Stomach smooth muscle (tissue), 2 donors: ENCODE results near the gene TBC1D5.

Experiments used
- H3K27ac ChIP-seq: one replicate; pipeline ENCODE4 v1.7.0; 2013; ENCODE audit warnings: mild to moderate bottlenecking, low read length, inconsistent platforms
- H3K27me3 ChIP-seq, 2 donors: one replicate each; pipeline ENCODE4 v1.7.0; 2013; ENCODE audit warnings: low read length in 2 of 2; ENCODE audit not compliant: insufficient read depth in 2 of 2, control insufficient read depth in 1 of 2
- H3K36me3 ChIP-seq, 2 donors: one replicate each; pipeline ENCODE4 v1.7.0; 2013; ENCODE audit warnings: low read length in 2 of 2; ENCODE audit not compliant: control insufficient read depth in 2 of 2, insufficient read depth in 2 of 2
- H3K4me1 ChIP-seq: one replicate; pipeline ENCODE4 v1.7.0; 2013; ENCODE audit warnings: low read length; ENCODE audit not compliant: control insufficient read depth, insufficient read depth
- H3K4me3 ChIP-seq, 2 donors: one replicate each; pipeline ENCODE4 v1.7.0; 2013; ENCODE audit warnings: low read length in 2 of 2
- H3K9ac ChIP-seq, 2 donors: one replicate each; pipeline ENCODE4 v1.7.0; 2013; ENCODE audit warnings: low read length in 2 of 2, mild to moderate bottlenecking in 1 of 2
- H3K9me3 ChIP-seq, 2 donors: one replicate each; pipeline ENCODE4 v1.7.0; 2013; ENCODE audit warnings: low read length in 2 of 2; ENCODE audit not compliant: control insufficient read depth in 2 of 2
- donor health status: healthy.
- donor health status: Pancreatic carcinoma.

Gene TBC1D5

DNA sequence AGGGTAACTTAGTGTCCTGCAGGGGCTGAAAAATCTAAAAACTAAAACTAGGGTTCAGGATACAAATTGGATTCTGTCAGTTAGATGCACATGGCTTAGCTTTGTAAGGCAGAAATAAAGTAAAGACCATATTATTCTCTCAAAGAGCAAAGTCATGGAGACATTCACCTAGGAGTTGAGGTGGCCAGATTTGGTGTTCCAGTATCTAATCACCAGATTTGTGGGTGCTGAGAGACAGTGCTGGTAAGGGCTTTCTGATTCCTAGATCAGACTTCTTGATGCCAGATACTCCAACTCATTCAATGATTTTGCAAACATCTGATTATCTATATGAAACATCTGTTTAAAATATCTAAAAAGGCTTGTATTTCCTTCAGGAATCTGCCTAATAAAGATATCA is 28.3 kb upstream of the TBC1D5 start:
- H3K4me3 ChIP-seq, result no peak overlapping the region
- H3K27ac ChIP-seq, result no peak overlapping the region
- no peak overlapping the region for H3K9ac ChIP-seq
- no peaks in the 10 kb centered on the region for H3K4me1 ChIP-seq
- no peaks in the 10 kb centered on the region for H3K36me3 ChIP-seq
- no peaks in the 10 kb centered on the region for H3K27me3 ChIP-seq
- no peaks in the 10 kb centered on the region for H3K9me3 ChIP-seq

DNA sequence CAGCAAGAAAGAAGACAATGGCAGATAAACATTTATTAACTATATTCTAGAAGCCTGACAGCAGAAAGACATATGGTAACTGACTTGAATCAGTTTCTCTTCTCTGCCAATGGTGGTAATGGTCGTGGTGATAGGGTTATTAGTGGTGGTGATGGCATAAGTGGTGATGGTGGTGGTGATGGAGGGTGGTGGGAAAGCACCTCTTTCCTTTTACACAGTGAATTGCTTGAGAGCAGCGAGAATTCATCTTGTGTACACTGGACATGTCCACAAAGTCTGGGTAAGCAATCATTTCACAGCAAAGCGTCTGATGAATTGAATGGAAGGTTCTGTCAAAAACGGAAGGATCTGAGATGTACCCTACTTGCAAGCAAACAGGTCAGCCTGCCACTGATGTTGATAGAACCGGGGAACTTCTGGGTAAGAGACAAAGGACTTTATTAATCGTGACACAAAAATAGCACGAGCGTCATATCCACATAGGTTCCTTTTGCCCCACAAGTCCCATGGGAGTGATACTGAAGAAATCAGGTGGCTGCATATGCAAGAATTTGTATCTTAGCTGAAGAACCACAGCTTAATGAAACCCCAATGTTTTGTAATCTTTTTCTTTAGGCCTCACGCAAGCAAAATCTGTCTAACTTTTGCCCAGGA is 23.5 kb upstream of the TBC1D5 start:
- H3K36me3 ChIP-seq, result no peaks in the 10 kb centered on the region
- no peak overlapping the region for H3K27ac ChIP-seq
- no peak overlapping the region for H3K9ac ChIP-seq
- no peaks in the 10 kb centered on the region for H3K9me3 ChIP-seq
- no peak overlapping the region for H3K4me3 ChIP-seq
- H3K27me3 ChIP-seq, result no peaks in the 10 kb centered on the region
- H3K4me1 ChIP-seq, result no peaks in the 10 kb centered on the region

DNA sequence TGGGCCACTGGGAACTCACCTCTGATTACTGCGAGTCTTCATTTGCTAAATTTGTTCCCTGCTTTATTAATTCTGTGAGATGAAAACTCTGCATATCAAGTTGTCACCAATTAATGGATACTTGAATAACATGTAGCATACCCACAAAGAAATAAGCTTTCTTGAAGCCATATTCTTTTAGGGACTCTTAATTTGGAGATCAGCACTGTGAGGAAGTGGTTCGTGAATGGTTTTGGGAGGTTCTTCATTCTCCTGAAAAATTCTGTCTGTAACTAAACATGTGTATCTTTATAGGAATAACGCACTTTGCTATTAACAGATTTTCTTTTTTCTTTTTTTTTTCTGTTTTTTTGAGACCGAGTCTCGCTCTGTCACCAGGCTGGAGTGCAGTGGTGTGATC is 19.1 kb upstream of the TBC1D5 start:
- Histone ChIP-seq H3K9ac (no peak overlapping the region), H3K27me3 (no peaks in the 10 kb centered on the region), H3K27ac (no peak overlapping the region), H3K9me3 (no peaks in the 10 kb centered on the region), H3K4me3 (no peak overlapping the region), H3K36me3 (no peaks in the 10 kb centered on the region), H3K4me1 (no peaks in the 10 kb centered on the region)

DNA sequence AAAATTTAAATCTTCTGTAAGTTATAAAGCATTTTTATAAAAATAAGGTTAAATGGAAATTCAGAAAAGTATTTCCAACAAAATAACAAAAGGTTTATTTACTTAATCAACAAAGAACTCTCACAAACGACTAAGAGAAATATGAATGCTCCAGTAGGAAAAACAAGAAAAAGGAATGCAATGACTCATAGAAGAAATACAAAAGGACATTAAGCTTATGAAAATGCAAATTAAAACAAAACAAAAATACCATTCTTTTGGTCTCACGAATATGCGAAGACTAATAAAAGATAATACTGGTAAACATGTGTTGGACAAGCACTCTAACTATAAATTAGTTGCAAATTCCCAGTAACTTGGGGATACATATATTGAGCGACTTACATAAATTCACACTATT is 17.5 kb upstream of the TBC1D5 start:
- H3K27me3 ChIP-seq, result no peaks in the 10 kb centered on the region
- no peaks in the 10 kb centered on the region for H3K36me3 ChIP-seq
- H3K9me3 ChIP-seq, result no peaks in the 10 kb centered on the region

DNA sequence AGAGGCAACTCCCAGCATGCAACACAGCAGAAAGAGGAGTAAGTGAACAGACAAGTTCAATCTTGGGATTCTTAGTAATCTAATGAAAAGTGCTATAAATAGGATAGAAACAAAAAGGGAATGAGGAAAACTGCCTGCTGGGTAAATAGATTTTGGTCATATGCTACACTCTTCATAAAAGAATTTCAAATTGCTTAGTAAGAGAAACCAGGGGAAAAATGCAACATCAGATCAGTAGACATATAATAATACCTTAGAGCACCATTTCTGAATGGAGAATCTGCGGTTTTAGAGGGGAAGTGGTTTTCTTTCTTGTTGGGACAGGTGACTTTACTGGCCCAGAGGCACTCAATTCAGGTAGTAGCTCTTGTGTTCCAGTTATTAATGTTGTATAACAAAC is 13.4 kb upstream of the TBC1D5 start:
- no peak overlapping the region for H3K4me3 ChIP-seq
- H3K27ac ChIP-seq, result no peak overlapping the region
- H3K9ac ChIP-seq, result no peak overlapping the region
- no peaks in the 10 kb centered on the region for H3K36me3 ChIP-seq
- no peaks in the 10 kb centered on the region for H3K27me3 ChIP-seq
- H3K9me3 ChIP-seq, result no peaks in the 10 kb centered on the region
- H3K4me1 ChIP-seq, result no peaks in the 10 kb centered on the region

More for the DNA sequence above, 17.5 kb upstream of the TBC1D5 start:
- no peak overlapping the region for H3K9ac ChIP-seq
- no peak overlapping the region for H3K27ac ChIP-seq
- no peaks in the 10 kb centered on the region for H3K4me1 ChIP-seq
- H3K4me3 ChIP-seq, result no peak overlapping the region

DNA sequence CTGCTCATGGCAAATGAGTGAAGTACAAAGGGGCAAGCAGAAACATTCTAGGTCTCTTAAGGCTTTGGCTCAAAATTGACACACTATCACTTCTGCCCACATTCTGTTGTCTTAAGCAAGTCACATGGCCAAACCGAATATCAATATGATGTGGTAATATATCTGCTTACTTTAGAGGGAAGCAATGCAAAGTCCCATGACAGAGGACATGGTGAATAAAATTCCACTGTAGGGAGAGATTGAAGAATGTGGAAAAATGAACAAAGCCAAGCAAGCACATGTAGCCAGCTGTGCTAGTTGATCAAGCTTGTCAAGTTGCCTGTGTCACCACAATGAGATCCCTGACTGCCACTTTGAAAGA is 11.2 kb upstream of the TBC1D5 start:
- H3K27me3 ChIP-seq, result no peaks in the 10 kb centered on the region
- H3K4me1 ChIP-seq, result no peaks in the 10 kb centered on the region
- H3K27ac ChIP-seq, result no peak overlapping the region
- H3K4me3 ChIP-seq, result no peak overlapping the region
- H3K9ac ChIP-seq, result no peak overlapping the region
- no peaks in the 10 kb centered on the region for H3K36me3 ChIP-seq
- H3K9me3 ChIP-seq, result no peaks in the 10 kb centered on the region

DNA sequence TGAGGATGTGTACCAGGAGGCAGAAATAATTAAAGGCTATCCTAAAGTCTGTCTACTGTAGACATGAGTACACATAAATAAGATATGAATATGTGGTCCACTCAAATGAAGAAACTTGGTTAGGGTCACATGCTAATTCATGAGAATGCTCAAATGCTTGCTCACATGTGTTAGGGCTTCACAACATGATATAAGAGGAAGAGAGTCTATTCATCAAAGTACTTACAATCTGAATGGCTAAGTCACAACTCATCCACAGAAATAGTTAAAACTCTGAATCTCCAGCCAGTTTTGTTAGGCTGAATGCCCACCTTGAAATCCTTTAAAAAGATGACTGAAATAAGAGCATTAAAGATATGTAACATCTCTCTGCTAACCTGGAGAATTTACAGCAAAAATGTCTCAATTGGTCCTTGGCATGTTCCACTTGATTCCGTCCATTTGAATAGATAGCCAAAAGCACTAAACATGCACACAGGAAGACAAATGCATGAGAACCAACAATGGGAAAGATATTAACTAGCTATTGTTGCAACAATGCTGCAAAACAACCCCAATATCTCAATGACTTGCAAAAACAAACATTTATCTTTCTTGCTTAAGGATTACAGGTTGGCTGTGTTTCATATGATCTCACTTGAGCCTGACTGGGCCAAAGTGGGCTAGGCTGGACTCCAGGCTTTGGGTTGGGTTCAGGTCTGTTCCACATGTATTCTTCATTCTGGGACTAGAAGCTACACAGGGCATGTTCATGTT is 10.6 kb upstream of the TBC1D5 start:
- Histone ChIP-seq H3K27ac (no peak overlapping the region), H3K27me3 (no peaks in the 10 kb centered on the region), H3K9me3 (no peaks in the 10 kb centered on the region), H3K9ac (no peak overlapping the region), H3K4me1 (no peaks in the 10 kb centered on the region), H3K4me3 (no peak overlapping the region), H3K36me3 (no peaks in the 10 kb centered on the region)

DNA sequence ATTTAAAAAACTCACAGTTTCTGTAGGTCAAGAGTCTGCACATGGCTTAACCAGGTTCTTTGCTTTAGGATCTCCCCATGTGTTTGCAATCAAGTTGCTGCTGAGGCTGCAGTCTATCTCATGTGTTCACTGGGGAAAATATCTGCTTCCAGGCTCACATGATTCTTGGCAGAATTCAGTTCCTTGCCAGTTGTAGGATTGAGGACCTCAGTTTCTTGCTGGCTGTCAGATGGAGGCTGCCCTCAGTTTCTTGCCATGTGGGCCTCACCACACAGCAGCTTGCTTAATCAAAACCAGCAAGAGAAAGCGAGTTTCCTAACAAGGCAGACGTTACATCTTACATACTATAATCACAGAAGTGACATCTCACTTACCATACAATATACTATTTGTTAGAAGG is 10.0 kb upstream of the TBC1D5 start:
- Histone ChIP-seq H3K9me3 (no peaks in the 10 kb centered on the region), H3K4me3 (no peak overlapping the region), H3K36me3 (no peaks in the 10 kb centered on the region), H3K27me3 (no peaks in the 10 kb centered on the region), H3K9ac (no peak overlapping the region), H3K4me1 (no peaks in the 10 kb centered on the region), H3K27ac (no peak overlapping the region)

DNA sequence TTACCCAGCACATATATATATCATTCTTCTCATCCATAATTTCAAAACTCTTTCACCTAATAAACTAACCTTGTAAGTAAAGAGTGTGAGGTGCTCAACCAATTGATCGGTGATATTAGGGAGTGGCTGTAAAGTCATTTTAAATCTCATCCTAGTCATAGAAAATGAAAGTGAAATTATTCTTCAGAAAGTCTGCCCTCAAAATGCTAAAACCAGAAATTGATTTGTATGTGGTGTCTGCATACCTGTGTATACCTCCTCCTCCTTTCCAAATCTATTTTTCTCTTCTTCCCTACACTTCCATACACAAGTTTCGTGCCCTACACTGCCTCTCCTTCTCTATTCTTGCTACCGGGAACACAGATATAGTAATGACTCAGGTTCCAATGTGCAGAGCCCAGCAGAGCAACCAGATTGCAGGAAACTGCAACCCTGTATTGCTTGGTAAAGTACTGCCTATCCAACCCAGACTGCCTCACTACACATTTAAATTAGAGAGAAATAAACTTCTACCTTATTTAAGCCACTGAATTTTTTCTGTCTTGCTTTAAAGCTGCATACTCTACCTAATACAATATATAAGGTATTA is 7.4 kb upstream of the TBC1D5 start:
- H3K9ac ChIP-seq, result no peak overlapping the region
- H3K27ac ChIP-seq, result no peak overlapping the region
- H3K36me3 ChIP-seq, result no peaks in the 10 kb centered on the region
- H3K4me3 ChIP-seq, result peak overlapping the region in 1 of 2 donors; percentile 31
- H3K4me1 ChIP-seq, result no peaks in the 10 kb centered on the region
- no peaks in the 10 kb centered on the region for H3K9me3 ChIP-seq
- no peaks in the 10 kb centered on the region for H3K27me3 ChIP-seq

DNA sequence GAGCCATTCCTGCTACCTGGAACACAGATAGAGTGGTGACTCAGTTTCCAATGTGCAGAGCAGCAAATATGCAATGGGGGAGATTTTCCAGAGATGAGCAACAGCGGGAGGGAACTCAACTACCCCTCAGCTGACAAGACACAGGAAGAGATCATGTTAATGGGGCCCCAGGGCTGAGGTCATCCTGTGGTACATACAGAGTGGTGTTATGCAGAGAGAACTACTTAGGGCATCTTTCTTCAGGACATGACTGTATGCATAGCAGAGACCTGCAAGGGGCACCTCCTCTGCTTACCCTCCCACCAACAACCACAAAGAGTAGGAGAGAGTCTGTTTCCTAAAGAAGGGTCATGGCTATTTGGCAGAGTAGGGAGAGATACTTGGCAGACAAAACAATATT is 6.8 kb upstream of the TBC1D5 start:
- no peaks in the 10 kb centered on the region for H3K9me3 ChIP-seq
- H3K9ac ChIP-seq, result no peak overlapping the region

DNA sequence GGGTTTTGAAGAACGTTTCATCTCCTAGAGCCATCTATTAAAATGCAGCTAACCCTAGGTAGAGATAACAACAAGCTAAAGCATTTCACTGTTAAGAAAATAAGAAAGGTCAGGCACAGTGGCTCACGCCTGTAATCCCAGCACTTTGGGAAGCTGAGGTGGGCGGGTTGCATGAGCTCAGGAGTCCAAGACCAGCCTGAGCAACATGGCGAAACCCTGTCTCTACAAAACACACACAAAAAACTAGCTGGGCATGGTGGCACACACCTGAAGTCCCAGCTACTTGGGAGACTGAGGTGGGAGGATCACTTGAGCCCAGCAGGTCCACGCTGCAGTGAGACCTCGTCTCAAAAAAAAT is 5.4 kb upstream of the TBC1D5 start:
- H3K27me3 ChIP-seq, result no peaks in the 10 kb centered on the region
- H3K4me3 ChIP-seq, result no peak overlapping the region
- no peak overlapping the region for H3K9ac ChIP-seq
- H3K36me3 ChIP-seq, result no peaks in the 10 kb centered on the region
- no peaks in the 10 kb centered on the region for H3K9me3 ChIP-seq
- peaks cover under 1% of the 10 kb centered on the region for H3K4me1 ChIP-seq
- H3K27ac ChIP-seq, result no peak overlapping the region

More for the DNA sequence above, 6.8 kb upstream of the TBC1D5 start:
- no peaks in the 10 kb centered on the region for H3K4me1 ChIP-seq
- no peak overlapping the region for H3K27ac ChIP-seq
- H3K27me3 ChIP-seq, result no peaks in the 10 kb centered on the region
- H3K36me3 ChIP-seq, result no peaks in the 10 kb centered on the region
- no peak overlapping the region for H3K4me3 ChIP-seq
